Kidney tubule cell (primary cell): ENCODE data around the gene PPT1.

Experiments
- DNase-seq: peaks from one replicate; pipeline ENCODE4 v3.0.0-alpha.2; 2018; ENCODE audit warnings: low spot score

The PPT1 gene

GRCh38 chr1:40096977-40097782 is at the start of gene PPT1:
TSS of gene PPT1 (minus strand) at chr1:40097252. CDS start at chr1:40097238, 14 bp downstream.
- DNase-seq = peak; percentile 72

- DNase-seq = peak; percentile 72
These were observed 47.0 kb upstream of the PPT1 start for GRCh38 chr1:40143891-40144575.

- no peak for DNase-seq
These were observed 45.0 kb upstream of the PPT1 start for GRCh38 chr1:40141878-40142535.

GRCh38 chr1:40140211-40140973 is 43.3 kb upstream of the PPT1 start:
- DNase-seq = peak; percentile 72

- no peak for DNase-seq
These were observed 36.8 kb upstream of the PPT1 start for GRCh38 chr1:40133839-40134238.

GRCh38 chr1:40133312-40133665 is 36.2 kb upstream of the PPT1 start:
- DNase-seq = no peak

- no peak for DNase-seq
These were observed 35.6 kb upstream of the PPT1 start for GRCh38 chr1:40132383-40133311.

- no peak for DNase-seq
These were observed 33.8 kb upstream of the PPT1 start for GRCh38 chr1:40130892-40131291.

- DNase-seq = no peak
These were observed 25.8 kb upstream of the PPT1 start for GRCh38 chr1:40122855-40123254.

GRCh38 chr1:40120128-40120527 is 23.1 kb upstream of the PPT1 start:
- no peak for DNase-seq

GRCh38 chr1:40114400-40114799 is 17.3 kb upstream of the PPT1 start:
- no peak for DNase-seq

GRCh38 chr1:40110389-40110788 is 13.3 kb upstream of the PPT1 start:
- no peak for DNase-seq

GRCh38 chr1:40107290-40107959 is 10.4 kb upstream of the PPT1 start:
- peak; percentile 52 for DNase-seq

- DNase-seq = no peak
These were observed 8.0 kb upstream of the PPT1 start for GRCh38 chr1:40105028-40105427.

GRCh38 chr1:40102896-40103295 is 5.8 kb upstream of the PPT1 start:
- no peak for DNase-seq

GRCh38 chr1:40102038-40102437 is 5.0 kb upstream of the PPT1 start:
- DNase-seq = no peak

- DNase-seq = no peak
These were observed 441 bp downstream of the PPT1 start for GRCh38 chr1:40096646-40096976.

GRCh38 chr1:40095806-40096205 is 1.2 kb downstream of the PPT1 start:
- DNase-seq = no peak

- DNase-seq = no peak
These were observed 2.5 kb downstream of the PPT1 start for GRCh38 chr1:40094466-40095110.
